GM10266 (cell line): ENCODE data around the gene WIPF1.

Experiments used
- DNase-seq: peaks from one replicate; pipeline ENCODE4 v3.0.0; 2012; ENCODE audit errors: extremely low spot score
- TF ChIP-seq, protein P1 (sequence below): IDR thresholded peaks from 2 replicates; pipeline ENCODE4 v1.5.1; 2012; ENCODE audit warnings: mild to moderate bottlenecking, low read depth; ENCODE audit not compliant: control insufficient read depth, insufficient read depth; ENCODE audit errors: missing control alignments

WIPF1 gene

GRCh38 chr2:174590928-174591648 lies 6.5 kb downstream of the WIPF1 start:
- TF ChIP-seq, protein P1, sequence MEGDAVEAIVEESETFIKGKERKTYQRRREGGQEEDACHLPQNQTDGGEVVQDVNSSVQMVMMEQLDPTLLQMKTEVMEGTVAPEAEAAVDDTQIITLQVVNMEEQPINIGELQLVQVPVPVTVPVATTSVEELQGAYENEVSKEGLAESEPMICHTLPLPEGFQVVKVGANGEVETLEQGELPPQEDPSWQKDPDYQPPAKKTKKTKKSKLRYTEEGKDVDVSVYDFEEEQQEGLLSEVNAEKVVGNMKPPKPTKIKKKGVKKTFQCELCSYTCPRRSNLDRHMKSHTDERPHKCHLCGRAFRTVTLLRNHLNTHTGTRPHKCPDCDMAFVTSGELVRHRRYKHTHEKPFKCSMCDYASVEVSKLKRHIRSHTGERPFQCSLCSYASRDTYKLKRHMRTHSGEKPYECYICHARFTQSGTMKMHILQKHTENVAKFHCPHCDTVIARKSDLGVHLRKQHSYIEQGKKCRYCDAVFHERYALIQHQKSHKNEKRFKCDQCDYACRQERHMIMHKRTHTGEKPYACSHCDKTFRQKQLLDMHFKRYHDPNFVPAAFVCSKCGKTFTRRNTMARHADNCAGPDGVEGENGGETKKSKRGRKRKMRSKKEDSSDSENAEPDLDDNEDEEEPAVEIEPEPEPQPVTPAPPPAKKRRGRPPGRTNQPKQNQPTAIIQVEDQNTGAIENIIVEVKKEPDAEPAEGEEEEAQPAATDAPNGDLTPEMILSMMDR, result no peak
- no peak for DNase-seq

GRCh38 chr2:174590346-174590745 lies 7.3 kb downstream of the WIPF1 start:
- no peak for DNase-seq
- TF ChIP-seq, protein P1, result no peak

DNA sequence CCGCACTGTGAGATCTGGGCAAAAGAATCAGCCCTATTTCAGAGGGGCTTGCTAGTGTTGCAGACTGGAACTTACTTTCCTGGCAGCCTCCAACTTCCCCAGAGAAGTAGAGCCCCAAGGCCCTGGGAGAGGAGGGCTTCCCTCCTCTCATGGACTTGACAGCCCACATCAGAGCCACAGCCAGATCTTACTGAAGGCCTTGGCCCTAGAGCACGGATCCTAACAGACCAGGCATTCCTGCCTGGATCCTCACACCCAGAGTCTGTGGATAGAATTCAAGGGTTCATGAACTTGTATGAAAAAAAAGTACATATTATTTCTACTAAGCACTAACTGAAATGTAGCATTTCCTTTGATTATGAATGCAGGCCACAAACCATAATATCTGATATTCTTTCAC lies 8.3 kb downstream of the WIPF1 start:
- no peak for DNase-seq
- TF ChIP-seq, protein P1, result no peak

GRCh38 chr2:174588463-174588862 lies 9.1 kb downstream of the WIPF1 start:
- DNase-seq, result no peak
- TF ChIP-seq, protein P1, result no peak

- TF ChIP-seq, protein P1, result no peak
- DNase-seq, result no peak
Measured at GRCh38 chr2:174587579-174587978, 10.0 kb downstream of the WIPF1 start.

DNA sequence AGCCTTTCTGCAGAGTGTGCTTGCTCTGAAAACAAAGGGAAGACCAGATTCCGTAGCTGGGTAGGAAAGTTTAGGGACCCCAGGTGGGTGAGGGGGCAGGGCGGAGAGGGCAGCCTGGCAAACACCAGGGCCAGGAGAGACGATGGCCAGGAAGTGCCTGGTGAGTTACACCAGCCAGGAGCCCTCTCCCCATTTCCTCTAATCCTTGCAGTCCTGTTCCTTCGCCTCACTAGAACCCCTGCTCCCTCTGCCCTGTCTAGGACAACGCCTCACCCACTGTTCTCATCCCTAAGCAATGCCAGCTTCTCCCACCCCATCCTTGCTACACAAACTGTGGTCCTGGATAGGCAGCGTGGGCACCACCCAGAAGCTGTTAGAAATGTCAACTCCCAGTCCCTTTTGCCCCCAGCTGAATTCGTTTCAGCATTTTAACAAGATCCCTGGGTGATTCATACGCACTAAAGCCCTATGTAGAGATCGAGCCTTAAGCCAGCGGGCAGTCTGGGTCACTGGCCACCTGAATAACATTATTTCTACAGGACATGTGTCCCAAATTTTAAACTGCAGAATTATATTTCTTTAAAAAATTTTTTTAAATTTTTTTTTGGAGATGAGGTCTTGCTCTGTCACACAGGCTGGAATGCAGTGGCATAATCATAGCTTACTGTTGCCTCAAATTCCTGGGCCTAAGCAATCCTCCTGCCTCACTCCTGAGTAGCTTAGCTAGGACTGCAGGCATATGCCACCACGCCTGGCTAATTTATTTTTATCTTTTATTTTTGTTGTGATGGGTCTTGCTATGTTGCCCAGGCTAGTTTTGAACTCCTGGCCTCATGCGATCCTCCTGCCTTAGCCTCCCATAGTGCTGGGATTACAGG lies 10.9 kb downstream of the WIPF1 start:
- TF ChIP-seq, protein P1, result no peak
- no peak for DNase-seq
